ENCODE results near the gene ITCH.
"Not testable (repeated sequence)": the region's sequence is repeated elsewhere in the genome, so short reads cannot be mapped to it uniquely, and the experiment has no call there.

The ITCH gene

DNA sequence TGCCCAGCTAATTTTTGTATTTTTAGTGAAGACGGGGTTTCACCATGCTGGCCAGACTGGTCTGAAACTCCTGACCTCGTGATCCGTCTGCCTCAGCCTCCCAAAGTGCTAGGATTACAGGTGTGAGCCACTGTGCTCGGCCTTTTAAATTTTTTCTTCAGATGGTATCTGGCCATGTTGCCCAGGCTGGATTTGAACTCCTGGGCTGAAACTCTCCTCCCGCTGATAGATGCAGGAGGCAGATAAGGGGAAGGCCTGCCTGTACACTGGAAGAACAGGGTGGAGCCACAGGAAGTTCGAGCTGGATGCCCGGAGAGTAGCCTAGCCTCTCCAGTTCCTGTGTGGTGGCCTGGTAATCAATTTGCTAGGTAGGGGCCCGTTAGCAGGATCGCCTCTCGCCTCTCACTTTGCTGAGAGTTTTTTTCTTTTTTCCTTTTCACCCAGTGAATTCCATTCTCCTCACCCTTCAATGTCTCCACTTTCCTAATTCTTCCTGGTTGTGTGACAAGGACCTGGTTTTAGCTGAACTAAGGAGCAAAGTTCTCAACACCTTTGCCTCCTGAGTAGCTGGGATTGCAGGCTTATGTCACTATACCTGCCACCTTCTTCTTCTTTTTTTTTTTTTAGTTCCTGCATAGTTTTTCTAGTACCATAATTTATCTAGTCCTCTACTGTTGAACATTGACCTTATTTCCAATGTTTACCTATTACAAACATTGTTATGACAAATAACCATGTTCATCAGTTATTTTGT, 19.4 kb upstream of the ITCH start:
- in situ Hi-C loops (cut with HindIII; ENCODE audit: low sequenced_read_pairs) = no loop called here

DNA sequence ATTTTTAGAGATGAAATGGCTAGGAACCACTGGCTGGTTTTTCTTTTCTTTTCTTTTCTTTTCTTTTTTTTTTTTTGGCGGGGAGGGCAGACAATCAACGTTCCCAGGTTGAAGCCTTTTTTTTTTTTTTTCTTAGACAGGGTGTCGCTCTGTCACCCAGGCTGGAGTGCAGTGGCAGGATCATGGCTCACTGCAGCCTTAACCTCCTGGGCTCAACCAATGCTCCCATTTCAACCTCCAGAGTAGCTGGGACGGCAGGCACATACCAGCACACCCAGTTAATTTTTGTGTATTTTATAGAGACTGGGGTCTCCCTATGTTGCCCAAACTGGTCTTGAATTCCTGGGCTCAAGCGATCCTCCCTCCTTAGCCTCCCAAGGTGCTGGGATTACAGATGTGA, 18.8 kb upstream of the ITCH start:
- in situ Hi-C loops (cut with HindIII; ENCODE audit: low sequenced_read_pairs) = no loop called here

DNA sequence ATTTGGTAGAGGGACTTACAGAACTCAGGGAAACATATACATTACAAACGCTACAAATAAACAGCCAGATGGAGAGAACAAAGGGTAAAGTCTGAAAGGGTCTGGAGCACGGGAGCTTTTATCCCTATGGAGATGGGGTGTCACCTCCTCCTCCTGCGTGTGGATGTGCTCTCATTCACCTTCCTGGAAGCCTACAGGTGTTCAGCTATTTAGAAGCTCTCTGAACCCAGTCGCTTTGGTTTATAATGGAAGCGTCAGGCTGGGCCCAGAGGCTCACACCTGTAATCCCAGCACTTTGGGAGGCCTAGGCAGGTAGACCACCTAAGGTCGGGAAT, 17.7 kb upstream of the ITCH start:
- in situ Hi-C loops (cut with HindIII; ENCODE audit: low sequenced_read_pairs) = no loop called here

DNA sequence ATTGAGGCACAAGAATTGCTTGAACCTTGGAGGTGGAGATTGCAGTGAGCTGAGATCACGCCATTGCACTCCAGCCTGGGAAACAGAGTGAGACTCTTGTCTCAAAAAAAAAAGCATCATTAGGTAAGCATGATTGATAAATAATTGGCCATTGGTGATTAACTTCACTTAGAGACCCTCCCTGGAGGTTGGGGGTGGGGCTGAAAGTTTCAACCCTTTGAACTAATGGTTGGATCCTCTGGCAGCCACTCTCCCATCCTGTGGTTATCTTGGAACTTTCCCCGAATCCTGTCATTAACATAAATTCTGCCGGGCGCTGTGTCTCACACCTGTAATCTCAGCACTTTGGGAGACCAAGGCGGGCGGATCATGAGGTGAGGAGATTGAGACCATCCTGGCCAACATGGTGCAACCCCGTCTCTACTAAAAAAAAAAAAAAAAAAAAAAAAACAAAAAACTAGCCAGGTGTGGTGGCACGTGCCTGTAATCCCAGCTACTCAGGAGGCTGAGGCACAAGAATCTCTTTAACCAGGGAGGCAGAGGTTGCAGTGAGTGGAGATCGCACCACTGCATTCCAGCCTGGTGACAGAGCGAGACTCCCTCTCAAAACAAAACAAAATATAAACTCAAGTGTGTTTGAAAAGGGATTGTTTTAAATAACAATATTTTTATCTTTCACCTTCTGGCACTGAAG, 17.1 kb upstream of the ITCH start:
- in situ Hi-C loops (cut with HindIII; ENCODE audit: low sequenced_read_pairs) = not testable (repeated sequence)

DNA sequence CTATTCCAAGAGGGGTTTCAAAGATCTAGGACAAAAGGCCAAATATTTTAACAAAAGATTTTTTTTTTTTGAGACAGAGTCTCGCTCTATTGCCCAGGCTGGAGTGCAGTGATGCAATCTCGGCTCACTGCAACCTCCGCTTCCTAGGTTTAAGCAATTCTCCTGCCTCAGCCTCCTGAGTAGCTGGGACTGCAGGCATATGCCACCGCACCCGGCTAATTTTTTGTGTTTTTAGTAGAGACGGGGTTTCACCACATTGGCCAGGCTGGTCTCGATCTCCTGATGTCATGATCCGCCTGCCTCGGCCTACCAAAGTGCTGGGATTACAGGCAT, 16.6 kb upstream of the ITCH start:
- in situ Hi-C loops (cut with HindIII; ENCODE audit: low sequenced_read_pairs) = not testable (repeated sequence)

DNA sequence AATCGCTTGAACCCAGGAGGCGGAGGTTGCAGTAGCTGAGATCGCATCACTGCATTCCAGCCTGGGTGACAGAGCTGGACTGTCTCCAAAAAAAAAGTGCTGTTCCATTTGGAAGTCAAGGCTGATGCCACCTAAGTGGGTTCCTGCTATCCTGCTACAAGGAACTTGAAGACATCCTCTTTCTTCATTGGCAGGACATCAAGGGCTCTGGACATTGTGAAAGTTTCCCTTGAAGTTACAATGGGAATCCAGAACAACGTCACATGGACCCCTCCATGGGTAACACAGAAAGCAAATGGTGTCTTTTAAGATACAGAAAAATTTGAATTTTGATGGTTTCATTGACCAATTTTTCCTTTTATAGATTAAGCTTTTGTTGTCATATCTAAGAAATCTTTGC, 15.5 kb upstream of the ITCH start:
- in situ Hi-C loops (cut with HindIII; ENCODE audit: low sequenced_read_pairs) = no loop called here

DNA sequence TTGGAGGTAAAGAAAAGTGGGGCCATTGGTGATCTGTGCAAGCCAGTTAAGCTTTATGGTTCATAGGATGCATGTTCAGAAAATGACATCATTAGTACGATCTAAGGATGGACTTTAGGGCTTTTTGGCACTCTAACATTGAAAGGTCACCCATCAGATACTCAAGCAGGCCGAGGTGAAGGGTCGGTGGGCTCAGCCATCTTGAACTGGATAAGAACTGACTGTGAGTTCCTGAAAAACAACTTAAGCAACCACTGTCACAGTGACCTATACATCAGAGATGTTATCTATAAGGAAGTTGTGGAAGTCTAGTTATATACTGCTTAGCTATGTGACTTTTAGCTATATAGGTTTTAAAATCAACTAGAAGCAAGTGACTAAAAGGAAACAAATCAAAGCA, 13.0 kb upstream of the ITCH start:
- in situ Hi-C loops (cut with HindIII; ENCODE audit: low sequenced_read_pairs) = no loop called here

DNA sequence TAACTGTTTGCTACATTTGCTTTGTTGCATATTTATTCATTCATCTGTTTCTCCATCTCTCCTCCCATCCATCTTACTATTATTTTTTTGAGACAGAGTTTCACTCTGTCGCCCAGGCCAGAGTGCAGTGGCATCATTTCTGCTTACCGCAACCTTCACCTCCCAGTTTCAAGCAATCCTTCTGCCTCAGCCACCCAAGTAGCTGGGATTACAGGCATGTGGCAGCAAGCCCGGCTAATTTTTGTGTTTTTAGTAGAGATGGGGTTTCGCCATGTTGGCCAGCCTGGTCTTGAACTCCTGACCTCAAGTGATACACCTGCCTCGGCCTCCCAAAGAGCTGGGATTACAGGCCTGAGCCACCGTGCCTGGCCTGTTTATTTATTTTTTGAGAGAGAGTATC, 9.6 kb upstream of the ITCH start:
- in situ Hi-C loops (cut with HindIII; ENCODE audit: low sequenced_read_pairs) = not testable (repeated sequence)

DNA sequence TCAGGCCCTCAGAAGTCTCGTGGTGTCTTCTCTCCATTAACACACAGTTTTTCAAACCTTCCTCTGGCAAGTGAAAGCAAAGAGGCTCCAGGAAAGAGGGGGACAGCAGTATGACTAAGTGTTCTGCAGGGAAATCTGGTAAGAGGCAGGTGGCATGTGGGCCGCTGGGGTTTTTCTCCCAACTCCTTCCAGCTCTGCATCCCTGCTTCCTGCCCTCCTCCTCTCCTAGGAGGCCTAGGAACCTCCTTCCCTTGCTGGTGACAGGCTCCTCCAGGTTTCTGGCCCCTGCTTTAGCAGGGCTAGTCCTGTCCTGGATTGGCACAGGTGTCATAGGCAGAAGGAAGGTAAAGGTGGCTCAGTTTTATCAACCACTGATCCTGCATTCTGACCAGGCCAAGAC, 7.6 kb upstream of the ITCH start:
- in situ Hi-C loops (cut with HindIII; ENCODE audit: low sequenced_read_pairs) = no loop called here

DNA sequence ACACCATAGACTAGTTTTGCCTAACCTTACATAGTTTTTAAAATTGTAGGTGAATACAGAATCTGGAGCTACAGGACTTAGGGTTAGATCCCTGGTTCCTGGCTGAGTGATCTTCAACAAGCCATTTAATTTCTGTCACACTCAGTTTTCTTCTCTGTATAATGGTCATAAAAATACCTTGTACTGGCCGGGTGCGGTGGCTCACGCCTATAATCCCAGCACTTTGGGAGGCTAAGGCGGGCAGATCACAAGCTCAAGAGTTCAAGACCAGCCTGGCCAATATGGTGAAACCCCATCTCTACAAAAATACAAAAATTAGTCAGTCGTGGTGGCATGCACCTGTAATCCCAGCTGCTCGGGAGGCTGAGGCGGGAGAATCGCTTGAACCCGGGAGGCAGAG, 3.3 kb upstream of the ITCH start:
- in situ Hi-C loops (cut with HindIII; ENCODE audit: low sequenced_read_pairs) = not testable (repeated sequence)

DNA sequence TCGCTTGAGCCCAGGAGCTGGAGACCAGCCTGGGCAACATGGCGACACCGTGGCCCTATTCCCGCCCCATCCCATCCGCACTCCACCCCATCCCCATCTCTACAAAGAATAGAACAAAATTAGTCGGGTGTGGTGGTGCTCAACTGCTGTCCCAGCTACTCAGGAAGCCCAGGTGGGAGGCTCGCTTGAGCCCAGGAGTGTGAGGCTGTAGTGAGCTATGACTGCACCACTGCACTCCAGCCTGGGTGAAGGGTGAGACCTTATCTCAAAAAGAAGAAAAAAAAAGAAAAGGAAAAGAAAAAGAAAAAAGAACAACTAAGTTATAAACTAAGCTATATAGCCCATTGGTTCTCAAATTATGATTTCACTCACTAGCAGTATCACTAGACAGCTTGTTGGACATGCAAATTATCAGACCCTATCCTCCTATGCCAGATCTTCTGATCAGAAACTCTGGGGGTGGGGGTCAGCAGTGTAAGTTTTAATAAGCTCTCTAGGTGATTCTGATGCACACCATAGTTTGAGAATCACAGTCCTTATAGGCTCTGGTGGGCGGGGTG, 491 bp upstream of the ITCH start:
- in situ Hi-C loops (cut with HindIII; ENCODE audit: low sequenced_read_pairs) = no loop called here

DNA sequence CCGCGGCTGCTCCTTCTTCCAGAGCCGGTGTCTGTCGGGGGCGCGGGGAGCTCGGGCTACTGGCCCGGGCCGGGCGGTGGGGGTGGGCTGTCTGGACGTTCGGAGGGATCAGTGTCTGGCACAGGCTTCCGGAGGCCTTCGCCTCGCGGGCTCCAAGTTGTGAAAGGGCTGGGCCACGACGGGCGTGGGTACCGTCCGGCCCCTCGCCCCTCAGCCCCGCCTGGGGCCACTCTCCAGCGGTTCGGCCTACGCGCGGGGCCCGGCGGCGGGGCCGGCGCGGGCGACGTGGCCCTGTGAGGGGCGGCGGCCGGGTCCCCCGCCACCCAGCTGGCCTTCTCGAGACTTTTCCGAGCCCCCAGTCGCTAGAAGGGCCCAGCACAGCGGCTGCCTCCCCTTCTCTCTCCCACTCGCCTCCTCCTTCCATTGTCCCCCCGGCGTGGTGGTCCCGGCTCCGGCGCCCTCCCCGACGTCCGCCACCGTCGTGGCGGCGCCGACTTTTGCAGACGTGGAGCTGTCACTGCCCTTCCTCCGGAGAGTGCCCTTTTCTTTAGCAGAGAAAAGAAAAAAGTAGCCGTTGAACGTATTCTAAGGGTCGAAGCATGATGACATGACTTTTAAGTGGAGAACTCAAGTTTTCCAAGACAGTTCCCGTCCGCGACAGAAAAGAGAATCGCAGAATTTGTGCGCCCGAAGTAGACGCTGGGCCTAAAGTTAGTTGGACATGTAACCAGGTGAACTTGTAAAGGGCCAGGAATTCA, 571 bp downstream of the ITCH start:
- in situ Hi-C loops (cut with HindIII; ENCODE audit: low sequenced_read_pairs) = no loop called here

DNA sequence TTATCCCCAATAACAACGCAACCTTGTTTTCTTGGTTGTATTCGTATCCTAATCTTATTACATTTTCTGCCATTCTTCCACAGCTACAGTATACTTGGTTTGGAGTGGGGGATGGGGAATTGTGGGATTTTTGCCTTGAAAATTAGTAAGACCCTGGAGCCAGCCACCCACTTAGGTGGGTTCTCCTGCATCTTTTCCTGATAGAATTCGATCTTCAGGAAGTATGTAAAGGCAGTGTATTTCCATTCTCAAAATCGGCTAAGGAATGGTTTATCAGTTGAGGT, 1.1 kb downstream of the ITCH start:
- in situ Hi-C loops (cut with HindIII; ENCODE audit: low sequenced_read_pairs) = no loop called here

DNA sequence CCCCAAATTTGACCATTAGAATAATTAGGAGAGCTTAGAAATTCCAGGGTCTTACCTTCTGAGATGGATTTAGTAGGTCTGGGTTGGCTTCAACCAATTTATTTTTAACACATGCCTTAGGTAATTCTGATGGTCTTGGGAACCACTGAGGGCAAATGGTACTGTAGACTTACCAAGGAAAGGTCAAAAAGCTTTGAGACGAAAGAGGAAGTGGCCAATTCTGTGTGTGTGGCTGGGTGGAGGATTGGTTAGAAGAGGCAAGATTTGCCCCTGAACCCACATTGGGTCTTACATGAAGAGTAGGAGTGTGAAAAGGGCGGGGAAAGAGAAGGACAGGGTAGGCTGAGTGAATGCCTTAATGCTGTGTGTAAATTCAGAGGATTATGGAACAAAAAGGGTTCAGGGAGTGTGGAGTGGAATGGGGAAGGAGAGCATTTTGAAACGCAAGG, 2.7 kb downstream of the ITCH start:
- in situ Hi-C loops (cut with HindIII; ENCODE audit: low sequenced_read_pairs) = no loop called here

DNA sequence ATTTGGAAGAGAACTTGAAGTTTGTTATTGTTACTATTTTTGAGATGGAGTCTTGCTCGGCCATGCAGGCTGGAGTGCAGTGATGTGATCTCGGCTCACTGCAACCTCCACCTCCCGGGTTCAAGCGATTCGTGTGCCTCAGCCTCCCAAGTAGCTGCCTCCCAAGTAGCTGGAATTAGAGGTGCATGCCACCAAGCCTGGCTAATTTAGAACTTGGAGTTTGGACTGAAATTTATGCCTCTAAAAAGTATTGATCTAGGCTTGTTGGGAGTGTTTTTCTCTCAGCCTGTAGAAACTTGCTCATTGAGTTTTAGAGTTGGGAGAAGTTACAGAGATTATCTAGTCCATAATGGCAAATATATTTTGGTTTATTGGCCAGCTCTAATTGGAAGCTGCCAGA, 4.1 kb downstream of the ITCH start:
- in situ Hi-C loops (cut with HindIII; ENCODE audit: low sequenced_read_pairs) = no loop called here

DNA sequence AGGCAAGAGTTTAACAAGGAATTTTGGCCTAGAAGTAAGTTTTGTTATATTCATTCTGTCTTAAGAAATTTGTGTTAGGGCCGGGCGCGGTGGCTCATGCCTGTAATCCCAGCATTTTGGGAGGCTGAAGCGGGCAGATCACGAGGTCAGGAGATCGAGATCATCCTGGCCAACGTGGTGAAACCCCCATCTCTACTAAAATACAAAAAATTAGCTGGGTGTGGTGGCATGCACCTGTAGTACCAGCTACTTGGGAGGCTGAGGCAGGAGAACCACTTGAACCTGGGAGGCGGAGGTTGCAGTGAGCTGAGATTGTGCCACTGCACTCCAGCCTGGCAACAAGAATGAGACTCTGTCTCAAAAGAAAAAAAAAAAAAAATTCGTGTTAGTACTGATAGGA, 4.8 kb downstream of the ITCH start:
- in situ Hi-C loops (cut with HindIII; ENCODE audit: low sequenced_read_pairs) = not testable (repeated sequence)

DNA sequence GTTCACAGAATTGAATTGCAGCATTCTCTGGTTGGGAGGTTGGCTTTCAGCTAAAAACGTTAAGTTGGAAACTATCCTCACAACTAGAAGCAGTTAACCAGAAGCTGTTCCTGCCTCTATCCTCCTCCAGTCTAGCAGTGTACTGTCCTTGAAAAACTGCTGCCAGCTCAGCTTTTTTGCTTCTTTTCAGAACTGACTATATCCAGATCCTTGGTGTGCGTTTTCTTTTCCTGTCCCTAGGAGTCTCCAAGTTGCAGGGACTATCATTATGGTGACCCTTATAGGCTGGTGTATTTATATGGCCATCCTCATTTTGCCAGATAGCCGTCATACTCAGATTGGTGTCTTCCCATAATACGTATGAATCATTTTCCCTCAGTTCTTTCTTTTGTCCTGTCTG, 5.5 kb downstream of the ITCH start:
- in situ Hi-C loops (cut with HindIII; ENCODE audit: low sequenced_read_pairs) = no loop called here

DNA sequence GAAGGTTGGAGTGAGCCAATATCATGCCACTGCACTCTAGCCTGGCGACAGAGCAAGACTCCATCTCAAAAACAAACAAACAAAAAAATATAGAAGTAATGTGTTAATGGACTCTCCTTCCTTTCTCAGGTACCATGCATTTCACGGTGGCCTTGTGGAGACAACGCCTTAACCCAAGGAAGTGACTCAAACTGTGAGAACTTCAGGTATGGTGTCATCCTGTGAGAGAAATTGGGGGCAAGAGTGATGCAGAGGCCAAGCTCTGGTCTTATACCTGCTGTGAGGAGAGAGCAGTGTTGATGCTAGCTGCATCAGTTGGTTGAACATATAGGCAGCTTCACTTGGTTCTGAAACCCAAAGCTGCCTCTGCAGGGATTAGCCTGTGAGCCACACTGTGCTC, 6.2 kb downstream of the ITCH start:
- in situ Hi-C loops (cut with HindIII; ENCODE audit: low sequenced_read_pairs) = no loop called here

DNA sequence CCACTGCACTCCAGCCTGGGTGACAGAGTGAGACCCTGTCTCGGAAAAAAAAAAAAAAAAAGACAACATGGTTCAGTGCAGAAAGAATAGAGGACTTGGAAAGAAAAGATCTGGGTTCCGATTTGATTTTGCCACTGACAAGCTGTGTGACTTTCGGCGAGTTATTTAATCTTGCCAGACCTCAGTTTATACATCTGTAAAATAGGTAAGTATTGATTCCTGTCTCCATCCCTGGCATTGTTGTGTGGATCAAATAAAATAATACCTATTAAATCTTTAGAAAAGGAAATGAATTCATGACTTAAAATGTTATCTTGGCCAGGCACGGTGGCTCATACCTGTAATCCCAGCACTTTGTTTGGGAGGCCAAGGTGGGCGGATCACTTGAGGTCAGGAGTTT, 7.0 kb downstream of the ITCH start:
- in situ Hi-C loops (cut with HindIII; ENCODE audit: low sequenced_read_pairs) = no loop called here

DNA sequence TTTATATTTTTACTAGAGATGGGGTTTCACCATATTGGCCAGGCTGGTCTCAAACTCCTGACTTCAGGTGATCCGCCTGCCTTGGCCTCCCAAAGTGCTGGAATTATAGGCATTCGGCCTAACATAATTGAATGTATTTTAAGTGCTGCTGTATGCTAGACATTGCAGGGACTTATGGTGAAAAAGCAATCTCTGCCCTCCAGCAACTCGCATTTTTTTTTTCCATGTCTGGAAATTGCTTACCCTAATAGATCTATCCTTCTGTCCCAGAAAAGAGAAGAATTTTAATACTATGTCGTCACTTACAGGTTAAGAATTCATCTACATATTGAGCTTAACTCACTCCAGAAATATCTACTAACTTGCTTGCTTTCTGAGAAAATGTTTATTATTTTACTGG, 10.4 kb downstream of the ITCH start:
- in situ Hi-C loops (cut with HindIII; ENCODE audit: low sequenced_read_pairs) = no loop called here

DNA sequence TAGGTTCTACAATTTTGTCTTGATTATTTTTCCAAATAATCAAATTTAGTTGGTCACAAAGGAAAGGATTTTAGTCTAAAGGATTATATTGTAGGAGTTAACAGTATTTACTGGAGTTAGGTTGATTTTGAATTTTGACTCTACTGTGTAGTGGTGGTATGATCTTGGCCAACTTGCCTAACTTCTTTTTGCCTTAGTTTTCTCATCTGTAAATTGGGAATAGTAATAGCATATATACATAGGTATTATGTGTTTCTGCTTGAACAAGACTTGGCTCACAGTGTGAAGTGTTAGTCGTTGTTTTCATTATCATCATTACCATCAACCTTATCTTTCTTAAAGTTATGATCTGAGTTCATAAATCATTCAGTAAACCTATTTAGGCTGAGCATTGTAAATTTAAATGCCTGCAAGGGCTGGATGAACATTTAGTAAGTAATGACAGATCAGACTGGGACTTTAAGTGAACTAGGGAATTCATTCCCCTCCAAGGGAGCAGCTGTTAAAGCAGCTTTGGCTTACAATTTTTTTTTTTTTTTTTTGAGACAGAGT, 11.2 kb downstream of the ITCH start:
- in situ Hi-C loops (cut with HindIII; ENCODE audit: low sequenced_read_pairs) = no loop called here

DNA sequence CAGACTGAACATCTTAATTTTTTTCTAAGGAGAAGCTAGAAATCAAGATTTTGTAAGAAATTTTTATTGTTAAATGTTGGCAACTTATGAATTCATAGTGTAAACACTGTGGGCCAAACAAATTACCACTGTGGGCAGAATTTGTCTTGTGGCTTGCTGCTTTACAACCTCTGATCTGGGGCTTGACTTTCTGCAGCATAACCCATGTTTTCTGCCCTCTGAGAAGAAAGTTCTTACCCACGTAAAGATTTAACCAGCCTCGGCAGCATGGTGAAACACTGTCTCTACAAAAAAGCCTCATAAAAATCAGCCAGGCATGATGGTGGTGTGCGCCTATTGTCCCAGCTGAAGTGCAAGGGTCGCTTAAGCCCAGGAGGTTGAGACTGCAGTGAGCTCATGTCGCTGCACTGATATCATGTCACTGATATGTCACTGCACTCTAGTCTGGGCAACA, 12.9 kb downstream of the ITCH start:
- in situ Hi-C loops (cut with HindIII; ENCODE audit: low sequenced_read_pairs) = no loop called here

All from DLD1 (cell line).